Ascending aorta (tissue), 2 donors: ENCODE measurements around the gene RBM33. TPM values are rescaled to one million over a fixed set of nuclear protein-coding genes. Genes with fewer than 3 reads are reported as not detected.

Experiments
- DNase-seq, 2 donors: peaks; one replicate each; pipeline ENCODE4 v3.0.0-alpha.2; 2019; ENCODE audit warnings: low spot score in 2 of 2
- H3K27ac ChIP-seq, 2 donors: fragments of 200-600 bp; sonication (generic); one replicate each; pipeline ENCODE4 v1.5.1; 2016 to 2017; ENCODE audit warnings: mild to moderate bottlenecking in 1 of 2
- H3K27me3 ChIP-seq: fragments of 200-600 bp; sonication (generic); one replicate; pipeline ENCODE4 v1.5.1; 2017
- H3K36me3 ChIP-seq, 2 donors: fragments of 200-600 bp; sonication (generic); one replicate each; pipeline ENCODE4 v1.5.1; 2016
- H3K4me1 ChIP-seq, 2 donors: fragments of 200-600 bp; sonication (generic); one replicate each; pipeline ENCODE4 v1.5.1; 2016 to 2017; ENCODE audit warnings: mild to moderate bottlenecking in 1 of 2
- H3K4me3 ChIP-seq, 2 donors: fragments of 200-600 bp; sonication (generic); one replicate each; pipeline ENCODE4 v1.5.1; 2016 to 2017; ENCODE audit warnings: mild to moderate bottlenecking in 1 of 2
- H3K9me3 ChIP-seq, 2 donors: fragments of 200-600 bp; sonication (generic); one replicate each; pipeline ENCODE4 v1.5.1; 2016
- intact Hi-C: fragments of 100-400 bp; cut with DNase I; formaldehyde crosslinking; loops from one replicate; pipeline ENCODE4 v1.15.1; 2023
- total RNA-seq: library from RNA; depleted of rRNA; stranded (reverse); fragments of >200 nt; gene quantifications from one replicate; pipeline ENCODE4 v1.1.0, GENCODE V29; 2016
- TF ChIP-seq, protein P1 (sequence below), 3 experiments: fragments of 200-600 bp in 2 of 3; fragments of 450-650 bp in 1 of 3; sonication (generic) in 2 of 3; IDR thresholded peaks; one replicate each; pipeline ENCODE4 v1.5.1; 2016 to 2019; ENCODE audit warnings: antibody characterized with exemption in 3 of 3, mild to moderate bottlenecking in 1 of 3, moderate library complexity in 1 of 3

Gene RBM33
- total RNA-seq, 1 donor from 2014 or later: 44.2 TPM

- Histone ChIP-seq H3K4me1 (peaks cover 0 to 14% of the 10 kb centered on the region in 2 donors), H3K27ac (no peak overlapping the region), H3K36me3 (no peaks in the 10 kb centered on the region), H3K9me3 (no peaks in the 10 kb centered on the region), H3K4me3 (no peak overlapping the region), H3K27me3 (no peaks in the 10 kb centered on the region)
- intact Hi-C loops: no loop called here
- TF ChIP-seq, protein P1, sequence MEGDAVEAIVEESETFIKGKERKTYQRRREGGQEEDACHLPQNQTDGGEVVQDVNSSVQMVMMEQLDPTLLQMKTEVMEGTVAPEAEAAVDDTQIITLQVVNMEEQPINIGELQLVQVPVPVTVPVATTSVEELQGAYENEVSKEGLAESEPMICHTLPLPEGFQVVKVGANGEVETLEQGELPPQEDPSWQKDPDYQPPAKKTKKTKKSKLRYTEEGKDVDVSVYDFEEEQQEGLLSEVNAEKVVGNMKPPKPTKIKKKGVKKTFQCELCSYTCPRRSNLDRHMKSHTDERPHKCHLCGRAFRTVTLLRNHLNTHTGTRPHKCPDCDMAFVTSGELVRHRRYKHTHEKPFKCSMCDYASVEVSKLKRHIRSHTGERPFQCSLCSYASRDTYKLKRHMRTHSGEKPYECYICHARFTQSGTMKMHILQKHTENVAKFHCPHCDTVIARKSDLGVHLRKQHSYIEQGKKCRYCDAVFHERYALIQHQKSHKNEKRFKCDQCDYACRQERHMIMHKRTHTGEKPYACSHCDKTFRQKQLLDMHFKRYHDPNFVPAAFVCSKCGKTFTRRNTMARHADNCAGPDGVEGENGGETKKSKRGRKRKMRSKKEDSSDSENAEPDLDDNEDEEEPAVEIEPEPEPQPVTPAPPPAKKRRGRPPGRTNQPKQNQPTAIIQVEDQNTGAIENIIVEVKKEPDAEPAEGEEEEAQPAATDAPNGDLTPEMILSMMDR (IDR thresholded peaks at IDR 0.05): no peak
- DNase-seq: no peak
These were observed 109.0 kb downstream of the RBM33 start for GRCh38 chr7:155753446-155753965.

GRCh38 chr7:155754165-155754564, 109.7 kb downstream of the RBM33 start:
- Histone ChIP-seq H3K27ac (no peak overlapping the region), H3K4me1 (peaks cover 0 to 14% of the 10 kb centered on the region in 2 donors), H3K36me3 (peaks cover 0 to 3% of the 10 kb centered on the region in 2 donors), H3K9me3 (no peaks in the 10 kb centered on the region), H3K27me3 (no peaks in the 10 kb centered on the region), H3K4me3 (no peak overlapping the region)
- TF ChIP-seq, protein P1 (IDR thresholded peaks at IDR 0.05): no peak
- intact Hi-C loops: no loop called here
- no peak for DNase-seq

DNA sequence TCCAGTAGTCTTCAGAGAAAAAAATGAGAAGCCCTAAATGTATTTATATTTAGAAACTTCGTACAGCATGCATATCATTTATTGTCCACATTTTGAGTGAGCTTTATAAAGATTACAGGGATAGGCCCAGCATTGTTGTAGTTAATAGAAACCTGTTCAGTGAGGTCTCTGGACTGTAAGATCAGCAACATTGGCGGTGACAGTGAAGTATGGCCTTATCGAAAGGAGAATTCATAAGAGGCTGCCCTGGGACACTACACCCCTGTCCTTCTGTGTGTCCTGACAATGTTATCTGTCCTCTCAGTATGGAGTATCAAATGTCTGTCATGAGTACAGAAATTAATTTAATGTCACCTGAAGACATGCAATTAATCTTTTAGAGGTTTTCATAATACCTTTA, 110.6 kb downstream of the RBM33 start:
- TF ChIP-seq, protein P1 (IDR thresholded peaks at IDR 0.05): no peak
- DNase-seq: no peak
- no peak overlapping the region for H3K27ac ChIP-seq
- H3K4me3 ChIP-seq: no peak overlapping the region
- no peaks in the 10 kb centered on the region for H3K27me3 ChIP-seq
- intact Hi-C loops: no loop called here
- H3K9me3 ChIP-seq: no peaks in the 10 kb centered on the region
- H3K4me1 ChIP-seq: peaks cover 0 to 14% of the 10 kb centered on the region in 2 donors
- peaks cover 1 to 3% of the 10 kb centered on the region in 2 donors for H3K36me3 ChIP-seq

GRCh38 chr7:155756322-155756721, 111.9 kb downstream of the RBM33 start:
- Histone ChIP-seq H3K27ac (no peak overlapping the region), H3K36me3 (peaks cover 3% of the 10 kb centered on the region in 2 donors), H3K4me1 (peaks cover 0 to 10% of the 10 kb centered on the region in 2 donors), H3K27me3 (no peaks in the 10 kb centered on the region), H3K4me3 (no peak overlapping the region), H3K9me3 (no peaks in the 10 kb centered on the region)
- TF ChIP-seq, protein P1 (IDR thresholded peaks at IDR 0.05): no peak
- no peak for DNase-seq
- intact Hi-C loops: no loop called here

DNA sequence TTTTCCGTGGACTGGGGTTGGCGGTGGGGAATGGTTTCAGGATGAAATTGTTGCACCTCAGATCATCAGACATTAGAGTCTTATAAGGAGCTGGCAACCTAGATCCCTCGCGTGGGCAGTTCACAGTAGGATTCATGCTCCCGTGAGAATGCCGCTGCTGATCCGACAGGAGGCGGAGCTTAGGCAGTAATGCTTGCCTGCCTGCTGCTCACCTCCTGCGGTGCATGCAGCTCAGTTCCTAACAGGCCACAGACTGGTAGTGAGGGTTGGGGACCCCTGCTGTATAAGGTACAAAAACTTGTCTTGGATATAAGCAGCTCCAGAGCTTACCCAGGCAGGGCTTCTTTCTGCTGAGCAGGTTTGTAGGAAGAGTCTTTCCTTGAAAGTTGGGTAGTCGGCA, 113.9 kb downstream of the RBM33 start:
- no peak overlapping the region for H3K4me3 ChIP-seq
- no peaks in the 10 kb centered on the region for H3K9me3 ChIP-seq
- no peaks in the 10 kb centered on the region for H3K27me3 ChIP-seq
- TF ChIP-seq, protein P1 (IDR thresholded peaks at IDR 0.05): no peak
- H3K36me3 ChIP-seq: peaks cover 3% of the 10 kb centered on the region in 2 donors
- no peak overlapping the region for H3K27ac ChIP-seq
- DNase-seq: no peak
- H3K4me1 ChIP-seq: peaks cover 0 to 7% of the 10 kb centered on the region in 2 donors
- intact Hi-C loops: no loop called here
